ENCODE results near the gene SNX14.

- no peak for TF ChIP-seq CTCF (IDR thresholded peaks at IDR 0.05)
- no peak for TF ChIP-seq POLR2A (IDR thresholded peaks at IDR 0.05)
- no peak for TF ChIP-seq EP300 (IDR thresholded peaks at IDR 0.05)
Measured at GRCh38 chr6:85460154-85460920, 133.3 kb downstream of the SNX14 start.
